Sigmoid colon (tissue), 7 donors: ENCODE data around the gene STOX2. TPM values are rescaled to one million over a fixed set of nuclear protein-coding genes. Genes with fewer than 3 reads are reported as not detected.

Experiments used
- DNase-seq: peaks from one replicate; pipeline ENCODE4 v3.0.0-alpha.2; 2019
- H3K27ac ChIP-seq, 4 donors: fragments of 200-600 bp; sonication (generic); one replicate each; pipeline ENCODE4 v1.5.1; 2016 to 2019; ENCODE audit warnings: mild to moderate bottlenecking in 1 of 4
- H3K27me3 ChIP-seq, 3 donors: fragments of 200-600 bp; sonication (generic); one replicate each; pipeline ENCODE4 v1.5.1; 2019; ENCODE audit warnings: mild to moderate bottlenecking in 1 of 3
- H3K36me3 ChIP-seq, 4 donors: fragments of 200-600 bp; sonication (generic); one replicate each; pipeline ENCODE4 v1.5.1; 2016 to 2019
- H3K4me1 ChIP-seq, 4 donors: fragments of 200-600 bp; sonication (generic); one replicate each; pipeline ENCODE4 v1.5.1; 2017 to 2019
- H3K4me3 ChIP-seq, 4 donors: fragments of 200-600 bp; sonication (generic); one replicate each; pipeline ENCODE4 v1.5.1; 2017 to 2019; ENCODE audit warnings: mild to moderate bottlenecking in 2 of 4, moderate library complexity in 1 of 4
- H3K9me3 ChIP-seq, 4 donors: fragments of 200-600 bp in 3 of 4; sonication (generic) in 3 of 4; one replicate each; pipeline versions ENCODE4 v1.5.1 to v1.6.1; 2013 to 2019
- CTCF ChIP-seq, 4 experiments: fragments of 450-650 bp in 3 of 4; fragments of 200-600 bp in 1 of 4; IDR thresholded peaks; one replicate each; pipeline ENCODE4 v1.5.1; 2016 to 2019; ENCODE audit warnings: antibody characterized with exemption in 4 of 4, mild to moderate bottlenecking in 3 of 4, moderate library complexity in 2 of 4
- EP300 ChIP-seq, 4 donors: sonication (generic); formaldehyde crosslinking; IDR thresholded peaks; one replicate each; pipeline ENCODE4 v1.6.1; 2017; ENCODE audit warnings: antibody characterized with exemption in 4 of 4
- POLR2A ChIP-seq, 2 donors: fragments of 450-650 bp; IDR thresholded peaks; one replicate each; pipeline ENCODE4 v1.6.1; 2016; ENCODE audit warnings: antibody characterized with exemption in 2 of 2, mild to moderate bottlenecking in 2 of 2, moderate library complexity in 2 of 2
- POLR2AphosphoS5 ChIP-seq, 4 donors: sonication (generic); formaldehyde crosslinking; IDR thresholded peaks; one replicate each; pipeline ENCODE4 v1.6.1; 2017; ENCODE audit warnings: antibody characterized with exemption in 4 of 4
- WGBS, 2 donors: extraction: QIAGEN DNeasy Blood & Tissue Kit; methylation state at CpG; one replicate each; pipeline ENCODE4 v1.1.7; 2013; 5-methylcytosine and 5-hydroxymethylcytosine counted together
- intact Hi-C: fragments of 100-400 bp; cut with DNase I; formaldehyde crosslinking; loops from one replicate; pipeline ENCODE4 v1.15.1; 2023
- polyA plus RNA-seq, 3 donors: library from polyadenylated mRNA; stranded (reverse); fragments of 200-250 nt; gene quantifications; one replicate each; pipeline ENCODE4 v1.2.3, GENCODE V29; 2013
- total RNA-seq, 4 donors: library from RNA; depleted of rRNA; stranded (reverse); fragments of >200 nt; gene quantifications; one replicate each; pipeline ENCODE4 v1.1.0, GENCODE V29; 2016
- donor health status: healthy with polysubstance abuse.
- donor health status: Bipolar disorder and iron deficiency.
- donor health status: healthy.

Gene STOX2
- total and polyA plus RNA-seq, 7 donors: under 0.01 to 9.6 (median 2.2) TPM

- intact Hi-C loops: no loop called here
- WGBS, 2 donors: 80 to 89% methylated on average over 10 of the region's 10 CpGs
Measured at GRCh38 chr4:183959319-183960045, 54.4 kb downstream of the STOX2 start.

GRCh38 chr4:183960046-183960420 is 54.9 kb downstream of the STOX2 start:
- Histone ChIP-seq H3K27me3 (no peaks in the 10 kb centered on the region), H3K27ac (peak overlapping the region in 1 of 4 donors; percentile 12), H3K4me1 (peaks cover 0 to 13% (median 5%) of the 10 kb centered on the region in 4 donors), H3K9me3 (no peaks in the 10 kb centered on the region), H3K36me3 (no peaks in the 10 kb centered on the region), H3K4me3 (peak overlapping the region in 2 of 4 donors; percentile 15 to 25)
- peak in 1 of 4 donors; percentile 68 for TF ChIP-seq POLR2AphosphoS5 (IDR thresholded peaks at IDR 0.05)
- no peak for TF ChIP-seq CTCF (IDR thresholded peaks at IDR 0.05)
- peak; percentile 68 for DNase-seq
- intact Hi-C loops: no loop called here
- 14 to 44% methylated on average over 8 of the region's 8 CpGs for WGBS, 2 donors

More at GRCh38 chr4:183959319-183960045, 54.4 kb downstream of the STOX2 start:
- no peak for DNase-seq
- H3K27me3 ChIP-seq: no peaks in the 10 kb centered on the region
- no peaks in the 10 kb centered on the region for H3K36me3 ChIP-seq
- no peaks in the 10 kb centered on the region for H3K9me3 ChIP-seq
- peaks cover 0 to 13% (median 5%) of the 10 kb centered on the region in 4 donors for H3K4me1 ChIP-seq
- TF ChIP-seq POLR2A (IDR thresholded peaks at IDR 0.05): no peak
- no peak for TF ChIP-seq POLR2AphosphoS5 (IDR thresholded peaks at IDR 0.05)
- no peak for TF ChIP-seq CTCF (IDR thresholded peaks at IDR 0.05)
- no peak for TF ChIP-seq EP300 (IDR thresholded peaks at IDR 0.05)
- no peak overlapping the region for H3K27ac ChIP-seq
- H3K4me3 ChIP-seq: peak overlapping the region in 2 of 4 donors; percentile 15 to 25

GRCh38 chr4:183960962-183961541 is 55.9 kb downstream of the STOX2 start:
- DNase-seq: no peak
- Histone ChIP-seq H3K4me3 (no peak overlapping the region), H3K9me3 (no peaks in the 10 kb centered on the region), H3K27me3 (no peaks in the 10 kb centered on the region), H3K36me3 (no peaks in the 10 kb centered on the region), H3K4me1 (peaks cover 0 to 13% (median 5%) of the 10 kb centered on the region in 4 donors), H3K27ac (peak overlapping the region in 1 of 4 donors; percentile 12)
- no peak for TF ChIP-seq CTCF (IDR thresholded peaks at IDR 0.05)
- no peak for TF ChIP-seq POLR2AphosphoS5 (IDR thresholded peaks at IDR 0.05)
- no peak for TF ChIP-seq POLR2A (IDR thresholded peaks at IDR 0.05)
- no peak for TF ChIP-seq EP300 (IDR thresholded peaks at IDR 0.05)
- 14 to 56% methylated on average over 12 of the region's 12 CpGs for WGBS, 2 donors
- intact Hi-C loops: no loop called here

GRCh38 chr4:183961795-183962194 is 56.7 kb downstream of the STOX2 start:
- no peak for DNase-seq
- TF ChIP-seq POLR2AphosphoS5 (IDR thresholded peaks at IDR 0.05): no peak
- TF ChIP-seq EP300 (IDR thresholded peaks at IDR 0.05): no peak
- no peak for TF ChIP-seq CTCF (IDR thresholded peaks at IDR 0.05)
- no peak for TF ChIP-seq POLR2A (IDR thresholded peaks at IDR 0.05)
- intact Hi-C loops: no loop called here
- 85 to 92% methylated on average over 1 of the region's 1 CpG for WGBS, 2 donors
- Histone ChIP-seq H3K4me3 (no peak overlapping the region), H3K27me3 (no peaks in the 10 kb centered on the region), H3K27ac (no peak overlapping the region), H3K9me3 (no peaks in the 10 kb centered on the region), H3K36me3 (no peaks in the 10 kb centered on the region), H3K4me1 (peaks cover 0 to 13% (median 5%) of the 10 kb centered on the region in 4 donors)
